Liver (tissue), 9 donors: ENCODE results near the gene TREX2. TPM values are rescaled to one million over a fixed set of nuclear protein-coding genes. Genes with fewer than 3 reads are reported as not detected.

ENCODE experiments used
- DNase-seq: peaks from one replicate; pipeline ENCODE4 v3.0.0-alpha.2; 2017; ENCODE audit warnings: low spot score
- H3K27ac ChIP-seq, 2 donors: one replicate each; pipeline ENCODE4 v1.7.0; 2013; ENCODE audit warnings: inconsistent platforms in 2 of 2, low read length in 2 of 2, control low read depth in 1 of 2, low read depth in 1 of 2, mild to moderate bottlenecking in 1 of 2
- H3K27me3 ChIP-seq, 4 donors: one replicate each; pipeline versions ENCODE4 v1.6.1 to v1.7.0; 2013; ENCODE audit warnings: low read length in 3 of 4, inconsistent platforms in 1 of 4, mild to moderate bottlenecking in 1 of 4, moderate library complexity in 1 of 4; ENCODE audit not compliant: control insufficient read depth in 4 of 4, insufficient read depth in 4 of 4
- H3K36me3 ChIP-seq, 4 donors: one replicate each; pipeline versions ENCODE4 v1.6.1 to v1.7.0; 2013; ENCODE audit warnings: low read length in 3 of 4, mild to moderate bottlenecking in 3 of 4, low read depth in 1 of 4, moderate library complexity in 1 of 4; ENCODE audit not compliant: control insufficient read depth in 4 of 4, insufficient read depth in 3 of 4
- H3K4me1 ChIP-seq, 4 donors: one replicate each; pipeline versions ENCODE4 v1.6.1 to v1.7.0; 2013; ENCODE audit warnings: low read length in 3 of 4, mild to moderate bottlenecking in 3 of 4, moderate library complexity in 1 of 4; ENCODE audit not compliant: control insufficient read depth in 4 of 4, insufficient read depth in 4 of 4
- H3K4me3 ChIP-seq, 3 donors: one replicate each; pipeline versions ENCODE4 v1.6.1 to v1.7.0; 2013; ENCODE audit warnings: low read length in 3 of 3, control low read depth in 1 of 3, low read depth in 1 of 3, mild to moderate bottlenecking in 1 of 3
- H3K9ac ChIP-seq, 2 donors: one replicate each; pipeline ENCODE4 v1.7.0; 2013; ENCODE audit warnings: low read length in 2 of 2, mild to moderate bottlenecking in 2 of 2, moderate library complexity in 2 of 2, control low read depth in 1 of 2, low read depth in 1 of 2
- H3K9me3 ChIP-seq, 4 donors: one replicate each; pipeline versions ENCODE4 v1.6.1 to v1.7.0; 2013; ENCODE audit warnings: low read length in 3 of 4; ENCODE audit not compliant: control insufficient read depth in 4 of 4
- HNF4A ChIP-seq, 2 donors: conservative IDR thresholded peaks; 2 replicates each; pipeline ENCODE4 v1.6.1; 2016; ENCODE audit warnings: antibody characterized with exemption in 2 of 2, mild to moderate bottlenecking in 2 of 2
- HNF4G ChIP-seq: IDR thresholded peaks from 2 replicates; pipeline ENCODE4 v1.6.1; 2016; ENCODE audit warnings: antibody characterized with exemption
- RAD21 ChIP-seq, 2 donors: IDR thresholded peaks; 2 replicates each; pipeline ENCODE4 v1.6.1; 2016; ENCODE audit warnings: antibody characterized with exemption in 2 of 2, mild to moderate bottlenecking in 2 of 2
- SP1 ChIP-seq: IDR thresholded peaks from 2 replicates; pipeline ENCODE4 v1.6.1; 2018; ENCODE audit warnings: antibody characterized with exemption, mild to moderate bottlenecking
- TAF1 ChIP-seq: conservative IDR thresholded peaks from 2 replicates; pipeline ENCODE4 v1.6.1; 2016; ENCODE audit warnings: antibody characterized with exemption, mild to moderate bottlenecking
- YY1 ChIP-seq: IDR thresholded peaks from 2 replicates; pipeline ENCODE4 v1.6.1; 2016; ENCODE audit warnings: antibody characterized with exemption, mild to moderate bottlenecking
- WGBS: extraction: QIAGEN DNeasy Blood & Tissue Kit; methylation state at CpG from one replicate; pipeline ENCODE4 v1.1.7; 2013; 5-methylcytosine and 5-hydroxymethylcytosine counted together
- polyA plus RNA-seq, 2 donors: library from polyadenylated mRNA; stranded (reverse) in 1 of 2; unstranded in 1 of 2; fragments of 200-250 nt in 1 of 2; fragments of >200 nt in 1 of 2; fragmentation: Nextera tagmentation in 1 of 2; extraction: Ambion mirVana in 1 of 2; gene quantifications; one replicate each; pipeline versions ENCODE4 v1.2.1 to v1.2.3, GENCODE V29; 2013 to 2015
- total RNA-seq, 2 donors: library from RNA; depleted of rRNA; stranded (reverse); fragments of >200 nt; gene quantifications; one replicate each; pipeline ENCODE4 v1.2.3, GENCODE V29; 2014
- TF ChIP-seq, protein P1 (sequence below): IDR thresholded peaks from 2 replicates; pipeline ENCODE4 v1.6.1; 2016; ENCODE audit warnings: antibody characterized with exemption, mild to moderate bottlenecking
- TF ChIP-seq, protein P2 (sequence below): IDR thresholded peaks from 2 replicates; pipeline ENCODE4 v1.6.1; 2016; ENCODE audit warnings: antibody characterized with exemption
- TF ChIP-seq, protein P3 (sequence below): fragments of 150-350 bp; IDR thresholded peaks from 2 replicates; pipeline ENCODE4 v1.5.1; 2017; ENCODE audit warnings: improper control_type of control experiment, low read depth, low read length; ENCODE audit not compliant: missing input control
- donor health status: healthy.
- donor health status: healthy.
- donor health status: healthy.
- donor health status: healthy.
- donor health status: healthy.

Gene TREX2
- total and polyA plus RNA-seq, 4 donors, result 0.13 to 1.3 (median 1.2) TPM; not detected in 1

DNA sequence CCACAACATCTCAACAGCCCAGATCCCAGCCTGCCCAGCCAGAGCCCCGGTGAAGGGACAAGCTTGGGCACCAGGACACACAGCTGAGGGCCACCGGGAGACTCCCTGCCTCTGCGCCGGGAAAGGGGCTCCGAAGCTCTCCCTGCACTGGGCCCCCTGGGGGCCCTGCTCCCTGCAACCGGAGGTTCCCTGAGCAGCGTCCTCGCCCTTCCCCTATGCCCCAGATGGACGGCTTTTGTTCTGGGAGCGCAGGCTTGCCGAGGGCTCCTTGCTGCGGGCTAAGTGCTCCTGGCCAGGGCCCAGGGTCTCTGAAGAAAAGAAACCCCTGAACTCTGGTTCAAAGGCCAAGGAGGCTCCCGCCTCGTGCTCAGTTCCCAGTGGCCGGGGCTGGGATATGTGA lies 35.5 kb downstream of the TREX2 start:
- Histone ChIP-seq H3K27ac (no peak overlapping the region), H3K9me3 (no peaks in the 10 kb centered on the region), H3K9ac (no peak overlapping the region), H3K36me3 (no peaks in the 10 kb centered on the region), H3K4me1 (peaks cover 4 to 19% (median 10%) of the 10 kb centered on the region in 4 donors), H3K4me3 (no peak overlapping the region), H3K27me3 (no peaks in the 10 kb centered on the region)
- TF ChIP-seq HNF4A (conservative IDR thresholded peaks at IDR 0.05) (no peak), HNF4G (no peak), YY1 (no peak)
- TF ChIP-seq, protein P1, sequence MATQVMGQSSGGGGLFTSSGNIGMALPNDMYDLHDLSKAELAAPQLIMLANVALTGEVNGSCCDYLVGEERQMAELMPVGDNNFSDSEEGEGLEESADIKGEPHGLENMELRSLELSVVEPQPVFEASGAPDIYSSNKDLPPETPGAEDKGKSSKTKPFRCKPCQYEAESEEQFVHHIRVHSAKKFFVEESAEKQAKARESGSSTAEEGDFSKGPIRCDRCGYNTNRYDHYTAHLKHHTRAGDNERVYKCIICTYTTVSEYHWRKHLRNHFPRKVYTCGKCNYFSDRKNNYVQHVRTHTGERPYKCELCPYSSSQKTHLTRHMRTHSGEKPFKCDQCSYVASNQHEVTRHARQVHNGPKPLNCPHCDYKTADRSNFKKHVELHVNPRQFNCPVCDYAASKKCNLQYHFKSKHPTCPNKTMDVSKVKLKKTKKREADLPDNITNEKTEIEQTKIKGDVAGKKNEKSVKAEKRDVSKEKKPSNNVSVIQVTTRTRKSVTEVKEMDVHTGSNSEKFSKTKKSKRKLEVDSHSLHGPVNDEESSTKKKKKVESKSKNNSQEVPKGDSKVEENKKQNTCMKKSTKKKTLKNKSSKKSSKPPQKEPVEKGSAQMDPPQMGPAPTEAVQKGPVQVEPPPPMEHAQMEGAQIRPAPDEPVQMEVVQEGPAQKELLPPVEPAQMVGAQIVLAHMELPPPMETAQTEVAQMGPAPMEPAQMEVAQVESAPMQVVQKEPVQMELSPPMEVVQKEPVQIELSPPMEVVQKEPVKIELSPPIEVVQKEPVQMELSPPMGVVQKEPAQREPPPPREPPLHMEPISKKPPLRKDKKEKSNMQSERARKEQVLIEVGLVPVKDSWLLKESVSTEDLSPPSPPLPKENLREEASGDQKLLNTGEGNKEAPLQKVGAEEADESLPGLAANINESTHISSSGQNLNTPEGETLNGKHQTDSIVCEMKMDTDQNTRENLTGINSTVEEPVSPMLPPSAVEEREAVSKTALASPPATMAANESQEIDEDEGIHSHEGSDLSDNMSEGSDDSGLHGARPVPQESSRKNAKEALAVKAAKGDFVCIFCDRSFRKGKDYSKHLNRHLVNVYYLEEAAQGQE, result no peak
- TF ChIP-seq, protein P2, sequence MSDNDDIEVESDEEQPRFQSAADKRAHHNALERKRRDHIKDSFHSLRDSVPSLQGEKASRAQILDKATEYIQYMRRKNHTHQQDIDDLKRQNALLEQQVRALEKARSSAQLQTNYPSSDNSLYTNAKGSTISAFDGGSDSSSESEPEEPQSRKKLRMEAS, result no peak
- no peak for DNase-seq
- 88% methylated on average over 15 of the region's 15 CpGs for WGBS

DNA sequence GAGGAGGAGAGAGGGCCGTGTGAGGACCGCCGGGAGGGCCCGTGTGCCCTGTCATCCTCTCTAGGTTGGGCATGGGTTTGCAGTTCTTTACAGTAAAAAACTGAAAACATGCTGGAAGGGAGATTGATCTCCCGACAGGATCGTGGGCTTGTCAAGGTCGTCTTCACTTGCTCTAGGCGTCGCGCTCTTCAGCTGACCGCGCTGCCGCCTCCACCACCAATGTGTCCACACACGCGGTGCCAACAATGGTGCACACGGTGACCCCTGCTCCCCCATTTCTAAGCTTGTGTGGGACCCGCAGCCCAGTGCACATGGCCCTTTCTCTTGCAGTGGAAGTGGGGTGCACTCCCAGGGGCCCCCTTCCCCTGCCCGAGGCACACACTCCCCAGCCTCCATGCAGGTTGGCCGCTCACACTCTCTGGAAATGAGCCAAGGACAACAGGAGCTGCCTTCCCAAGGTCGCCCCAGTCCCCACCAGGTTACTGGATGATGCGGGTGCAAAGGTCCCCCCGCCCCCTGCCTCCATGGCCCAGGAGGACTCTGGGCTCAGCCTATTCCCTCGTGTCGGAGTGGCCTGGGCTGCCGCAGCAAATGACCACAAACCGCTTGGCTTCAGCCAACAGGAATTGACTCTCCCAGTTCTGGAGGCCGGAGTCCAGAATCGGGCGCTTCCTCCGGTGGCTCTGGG lies 36.3 kb downstream of the TREX2 start:
- Histone ChIP-seq H3K27me3 (no peaks in the 10 kb centered on the region), H3K4me1 (peaks cover 4 to 19% (median 10%) of the 10 kb centered on the region in 4 donors), H3K9me3 (no peaks in the 10 kb centered on the region), H3K27ac (no peak overlapping the region), H3K9ac (no peak overlapping the region), H3K4me3 (no peak overlapping the region), H3K36me3 (no peaks in the 10 kb centered on the region)
- TF ChIP-seq RAD21 (IDR thresholded peaks at IDR 0.05) (no peak), SP1 (peak; percentile 16), HNF4A (conservative IDR thresholded peaks at IDR 0.05) (peak; percentile 34 to 45), YY1 (no peak), TAF1 (no peak)
- TF ChIP-seq, protein P1, result no peak
- TF ChIP-seq, protein P3, sequence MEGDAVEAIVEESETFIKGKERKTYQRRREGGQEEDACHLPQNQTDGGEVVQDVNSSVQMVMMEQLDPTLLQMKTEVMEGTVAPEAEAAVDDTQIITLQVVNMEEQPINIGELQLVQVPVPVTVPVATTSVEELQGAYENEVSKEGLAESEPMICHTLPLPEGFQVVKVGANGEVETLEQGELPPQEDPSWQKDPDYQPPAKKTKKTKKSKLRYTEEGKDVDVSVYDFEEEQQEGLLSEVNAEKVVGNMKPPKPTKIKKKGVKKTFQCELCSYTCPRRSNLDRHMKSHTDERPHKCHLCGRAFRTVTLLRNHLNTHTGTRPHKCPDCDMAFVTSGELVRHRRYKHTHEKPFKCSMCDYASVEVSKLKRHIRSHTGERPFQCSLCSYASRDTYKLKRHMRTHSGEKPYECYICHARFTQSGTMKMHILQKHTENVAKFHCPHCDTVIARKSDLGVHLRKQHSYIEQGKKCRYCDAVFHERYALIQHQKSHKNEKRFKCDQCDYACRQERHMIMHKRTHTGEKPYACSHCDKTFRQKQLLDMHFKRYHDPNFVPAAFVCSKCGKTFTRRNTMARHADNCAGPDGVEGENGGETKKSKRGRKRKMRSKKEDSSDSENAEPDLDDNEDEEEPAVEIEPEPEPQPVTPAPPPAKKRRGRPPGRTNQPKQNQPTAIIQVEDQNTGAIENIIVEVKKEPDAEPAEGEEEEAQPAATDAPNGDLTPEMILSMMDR, result no peak
- DNase-seq, result no peak
- WGBS, result 73% methylated on average over 30 of the region's 30 CpGs
